IgD-negative memory B cell (primary cell): ENCODE results near the gene PGAP2. TPM values are rescaled to one million over a fixed set of nuclear protein-coding genes. Genes with fewer than 3 reads are reported as not detected.

Experiments used
- H3K27ac Mint-ChIP-seq, 3 donors: one replicate each; pipeline ENCODE4 v1.8.0; 2020 to 2022; ENCODE audit warnings: mild to moderate bottlenecking in 3 of 3, mixed read lengths in 3 of 3, moderate library complexity in 1 of 3
- H3K27me3 Mint-ChIP-seq: one replicate; pipeline ENCODE4 v1.8.0; 2021; ENCODE audit warnings: mixed read lengths
- H3K36me3 Mint-ChIP-seq: one replicate; pipeline ENCODE4 v1.8.0; 2020; ENCODE audit warnings: mild to moderate bottlenecking, mixed read lengths
- H3K4me1 Mint-ChIP-seq, 3 donors: one replicate each; pipeline ENCODE4 v1.8.0; 2020 to 2022; ENCODE audit warnings: mixed read lengths in 3 of 3, mild to moderate bottlenecking in 1 of 3
- H3K4me3 Mint-ChIP-seq, 4 donors: one replicate each; pipeline ENCODE4 v1.8.0; 2020 to 2022; ENCODE audit warnings: mild to moderate bottlenecking in 4 of 4, mixed read lengths in 4 of 4, moderate library complexity in 3 of 4
- H3K9me3 Mint-ChIP-seq, 3 donors: one replicate each; pipeline ENCODE4 v1.8.0; 2020 to 2021; ENCODE audit warnings: mixed read lengths in 3 of 3, mild to moderate bottlenecking in 1 of 3
- polyA plus RNA-seq: library from polyadenylated mRNA; unstranded; fragments of 300-500 nt; fragmentation: Illumina TruSeq; gene quantifications from one replicate; pipeline ENCODE4 v1.2.3, GENCODE V29; 2021

PGAP2 gene
- polyA plus RNA-seq, 1 donor from 2014 or later: 20.1 TPM

GRCh38 chr11:3866206-3866605 lies 57.8 kb downstream of the PGAP2 start:
- Mint-ChIP-seq H3K27me3 (no peaks in the 10 kb centered on the region), H3K4me1 (peaks cover 59 to 66% (median 60%) of the 10 kb centered on the region in 3 donors), H3K4me3 (peak overlapping the region in 2 of 4 donors; percentile 58 to 79), H3K9me3 (no peaks in the 10 kb centered on the region), H3K27ac (peak overlapping the region; percentile 1 to 71 (median 37)), H3K36me3 (peaks cover 3% of the 10 kb centered on the region)

DNA sequence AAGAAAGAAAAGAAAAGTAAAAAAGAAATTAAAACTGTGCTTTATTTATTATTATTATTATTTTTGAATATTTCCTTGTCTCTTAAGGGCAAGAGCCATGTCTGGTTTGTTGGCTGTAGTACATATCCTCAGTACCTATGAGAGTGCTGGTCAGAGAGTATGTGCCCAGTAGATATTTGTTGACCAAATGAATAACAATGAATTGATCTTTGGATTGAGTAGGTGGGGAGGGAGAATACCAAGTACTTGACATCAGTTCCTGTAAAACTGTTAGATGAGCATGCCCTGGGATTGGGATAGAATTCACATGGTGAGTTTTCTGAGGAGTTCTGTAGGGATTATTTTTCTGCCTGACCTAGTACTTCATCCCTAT lies 58.5 kb downstream of the PGAP2 start:
- Mint-ChIP-seq H3K9me3 (no peaks in the 10 kb centered on the region), H3K4me3 (no peak overlapping the region), H3K27me3 (no peaks in the 10 kb centered on the region), H3K4me1 (peaks cover 60 to 66% (median 62%) of the 10 kb centered on the region in 3 donors), H3K36me3 (peaks cover 3% of the 10 kb centered on the region), H3K27ac (peak overlapping the region in 1 of 3 donors; percentile 73)

DNA sequence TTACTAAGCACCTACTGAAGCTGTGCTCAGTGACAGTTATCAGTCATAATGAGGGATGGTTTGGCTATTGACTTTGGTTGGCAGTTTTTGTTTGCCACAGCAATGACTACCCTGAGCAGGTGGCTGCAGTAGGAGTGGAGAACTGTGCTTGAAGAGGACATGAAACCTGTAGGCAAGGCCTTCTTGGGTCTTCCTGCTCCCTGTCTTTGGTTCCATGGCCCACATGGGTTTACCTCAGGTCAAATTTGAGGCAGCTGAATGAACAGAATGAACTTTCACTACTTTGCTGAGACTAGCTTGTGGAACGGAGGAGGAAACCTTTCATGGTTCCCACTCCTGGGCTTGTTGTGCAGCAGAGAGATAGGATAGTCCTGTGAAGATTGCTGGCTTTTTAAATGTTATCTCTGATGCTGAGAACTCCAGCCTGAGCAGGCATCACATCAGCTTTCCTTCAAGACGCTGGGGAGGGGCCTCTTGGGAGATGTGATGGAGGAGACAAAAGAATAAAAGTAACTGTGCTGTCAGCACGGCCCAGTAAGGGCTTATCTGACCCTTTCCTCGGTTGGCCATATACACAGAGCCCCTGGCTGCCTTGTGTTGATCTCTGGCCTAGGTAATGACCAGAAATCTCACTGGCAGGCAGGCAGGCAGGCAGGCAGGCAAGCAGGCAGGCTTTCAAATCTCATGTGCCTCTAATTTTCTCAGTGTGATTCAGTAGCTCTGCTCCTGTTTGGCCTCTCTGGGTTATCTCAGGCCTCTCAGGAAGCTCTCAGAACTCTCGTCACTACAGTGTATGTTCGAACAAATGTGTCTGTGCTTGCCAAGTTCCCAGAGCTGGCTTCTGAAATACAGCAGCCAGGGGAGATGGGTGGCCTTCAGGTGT lies 59.1 kb downstream of the PGAP2 start:
- Mint-ChIP-seq H3K4me3 (peak overlapping the region in 2 of 4 donors; percentile 45 to 77), H3K36me3 (peaks cover 3% of the 10 kb centered on the region), H3K4me1 (peaks cover 57 to 62% (median 58%) of the 10 kb centered on the region in 3 donors), H3K27ac (peak overlapping the region in 2 of 3 donors; percentile 71 to 73), H3K27me3 (no peaks in the 10 kb centered on the region), H3K9me3 (no peaks in the 10 kb centered on the region)

GRCh38 chr11:3873712-3874349 lies 65.5 kb downstream of the PGAP2 start:
- Mint-ChIP-seq H3K4me1 (peaks cover 62 to 71% (median 63%) of the 10 kb centered on the region in 3 donors), H3K4me3 (peak overlapping the region in 2 of 4 donors; percentile 2 to 75), H3K36me3 (no peaks in the 10 kb centered on the region), H3K27me3 (no peaks in the 10 kb centered on the region), H3K27ac (peak overlapping the region in 1 of 3 donors; percentile 56), H3K9me3 (no peaks in the 10 kb centered on the region)

Other genes with a start within 250 kb of the PGAP2 start
- gene ART5, start 166.6 kb upstream of the PGAP2 start, polyA plus RNA-seq: not detected
- gene ART1, start 163.4 kb upstream of the PGAP2 start, polyA plus RNA-seq: not detected
- gene CHRNA10, start 137.2 kb upstream of the PGAP2 start, polyA plus RNA-seq: 0.21 TPM
- 34.0 TPM for gene NUP98, start 11.0 kb upstream of the PGAP2 start, polyA plus RNA-seq
- gene RHOG, start 32.4 kb downstream of the PGAP2 start, polyA plus RNA-seq: 199 TPM
- gene STIM1, start 47.1 kb downstream of the PGAP2 start, polyA plus RNA-seq: 22.1 TPM